Measurements from ENCODE around the gene RPS14.

GRCh38 chr5:150441813-150442698 lies 7.5 kb downstream of the RPS14 start:
- TF ChIP-seq CTCF (conservative IDR thresholded peaks at IDR 0.05 in 1 of 2, IDR thresholded peaks at IDR 0.05 in 1 of 2; ENCODE audit: extremely low read depth in 1 of 2, insufficient read depth in 1 of 2, low read depth in 1 of 2, low read length in 2 of 2), result no peak
- no peak for TF ChIP-seq EZH2 (IDR thresholded peaks at IDR 0.05; ENCODE audit: borderline replicate concordance, low read length)

Measured in mammary epithelial cell (primary cell).